H9 (cell line): ENCODE measurements around the gene MAGEA11. TPM values are rescaled to one million over a fixed set of nuclear protein-coding genes. Genes with fewer than 3 reads are reported as not detected.

Source experiments
- DNase-seq: peaks from one replicate; pipeline ENCODE4 v3.0.0-alpha.2; 2017
- H2AFZ ChIP-seq: one replicate; pipeline ENCODE4 v1.6.1; 2013; ENCODE audit warnings: mild to moderate bottlenecking, low read length, control low read depth, moderate library complexity
- H2AK5ac ChIP-seq: 2 replicates; pipeline ENCODE4 v1.6.1; 2013; ENCODE audit warnings: low read length, control low read depth, mixed read lengths; ENCODE audit not compliant: insufficient read length
- H2BK120ac ChIP-seq: one replicate; pipeline ENCODE4 v1.6.1; 2013; ENCODE audit warnings: low read depth, mild to moderate bottlenecking, low read length, control low read depth, inconsistent platforms; ENCODE audit not compliant: poor library complexity, severe bottlenecking
- H2BK12ac ChIP-seq: 2 replicates; pipeline ENCODE4 v1.6.1; 2013; ENCODE audit warnings: low read length, control low read depth, mixed read lengths, low read depth; ENCODE audit not compliant: insufficient read length
- H2BK15ac ChIP-seq: 2 replicates; pipeline ENCODE4 v1.6.1; 2013; ENCODE audit warnings: low read depth, low read length, control low read depth
- H2BK20ac ChIP-seq: one replicate; pipeline ENCODE4 v1.6.1; 2013; ENCODE audit warnings: low read depth, mild to moderate bottlenecking, low read length, control low read depth, inconsistent platforms; ENCODE audit not compliant: poor library complexity, severe bottlenecking
- H2BK5ac ChIP-seq: 2 replicates; pipeline ENCODE4 v1.6.1; 2013; ENCODE audit warnings: low read length, control low read depth, mixed read lengths; ENCODE audit not compliant: insufficient read length
- H3K14ac ChIP-seq: 2 replicates; pipeline ENCODE4 v1.6.1; 2013; ENCODE audit warnings: low read length, control low read depth; ENCODE audit not compliant: insufficient read depth
- H3K18ac ChIP-seq: 2 replicates; pipeline ENCODE4 v1.6.1; 2013; ENCODE audit warnings: low read depth, mild to moderate bottlenecking, mixed read lengths, low read length, control low read depth; ENCODE audit not compliant: insufficient read length
- H3K23ac ChIP-seq: 2 replicates; pipeline ENCODE4 v1.6.1; 2013; ENCODE audit warnings: low read length, control low read depth, mixed read lengths, low read depth; ENCODE audit not compliant: insufficient read length
- H3K23me2 ChIP-seq: 2 replicates; pipeline ENCODE4 v1.6.1; 2013; ENCODE audit warnings: low read depth, mild to moderate bottlenecking, mixed read lengths, low read length, control low read depth; ENCODE audit not compliant: insufficient read length, poor library complexity, severe bottlenecking
- H3K27ac ChIP-seq: 2 replicates; pipeline ENCODE4 v1.5.1; 2013; ENCODE audit warnings: low read length, control low read depth, mixed read lengths, low read depth; ENCODE audit not compliant: insufficient read length
- H3K27me3 ChIP-seq: 2 replicates; pipeline ENCODE4 v1.6.1; 2013; ENCODE audit warnings: low read length, control low read depth, inconsistent platforms; ENCODE audit not compliant: insufficient read depth
- H3K4ac ChIP-seq: 2 replicates; pipeline ENCODE4 v1.6.1; 2013; ENCODE audit warnings: low read depth, mild to moderate bottlenecking, control low read depth, inconsistent platforms, low read length, moderate library complexity
- H3K4me1 ChIP-seq: 2 replicates; pipeline ENCODE4 v1.6.1; 2013; ENCODE audit warnings: low read length, control low read depth, inconsistent platforms; ENCODE audit not compliant: insufficient read depth
- H3K4me2 ChIP-seq: 2 replicates; pipeline ENCODE4 v1.6.1; 2013; ENCODE audit warnings: low read length, control low read depth, mixed read lengths; ENCODE audit not compliant: insufficient read length, insufficient read depth
- H3K56ac ChIP-seq: 2 replicates; pipeline ENCODE4 v1.6.1; 2013; ENCODE audit warnings: low read depth, mild to moderate bottlenecking, mixed read lengths, low read length, control low read depth; ENCODE audit not compliant: insufficient read length
- H3K79me1 ChIP-seq: 2 replicates; pipeline ENCODE4 v1.6.1; 2013; ENCODE audit warnings: low read depth, mild to moderate bottlenecking, moderate library complexity, low read length, control low read depth, inconsistent platforms; ENCODE audit not compliant: insufficient read depth, poor library complexity, severe bottlenecking
- H3K79me2 ChIP-seq: 2 replicates; pipeline ENCODE4 v1.6.1; 2013; ENCODE audit warnings: low read length, control low read depth, inconsistent platforms; ENCODE audit not compliant: insufficient read depth
- H3K9ac ChIP-seq: 2 replicates; pipeline ENCODE4 v1.6.1; 2013; ENCODE audit warnings: low read length, control low read depth, mixed read lengths; ENCODE audit not compliant: insufficient read length; ENCODE audit errors: extremely low read depth
- H3K9me3 ChIP-seq: one replicate; pipeline ENCODE4 v1.6.1; 2013; ENCODE audit warnings: low read depth, low read length, inconsistent platforms; ENCODE audit not compliant: control insufficient read depth
- H3T11ph ChIP-seq: one replicate; pipeline ENCODE4 v1.6.1; 2013; ENCODE audit warnings: mild to moderate bottlenecking, low read length, control low read depth, inconsistent platforms
- H4K20me1 ChIP-seq: one replicate; pipeline ENCODE4 v1.6.1; 2013; ENCODE audit not compliant: control insufficient read depth, insufficient read length, insufficient read depth
- H4K5ac ChIP-seq: 2 replicates; pipeline ENCODE4 v1.6.1; 2013; ENCODE audit warnings: low read depth, mild to moderate bottlenecking, mixed read lengths, low read length, control low read depth; ENCODE audit not compliant: insufficient read length
- H4K8ac ChIP-seq: replicated peaks from 2 replicates; pipeline ENCODE4 v1.6.1; 2013; ENCODE audit warnings: low read length, control low read depth, mixed read lengths, low read depth; ENCODE audit not compliant: insufficient read length
- H4K91ac ChIP-seq: 2 replicates; pipeline ENCODE4 v1.6.1; 2013; ENCODE audit warnings: low read depth, mild to moderate bottlenecking, moderate library complexity, mixed read lengths, low read length, control low read depth; ENCODE audit not compliant: insufficient read length
- H3K27ac Mint-ChIP-seq, 3 experiments: 2 replicates in 2 of 3; 3 replicates in 1 of 3; pipeline ENCODE4 v1.8.0; 2020 to 2021; ENCODE audit warnings: mixed read lengths in 3 of 3, mild to moderate bottlenecking in 1 of 3, moderate library complexity in 1 of 3
- H3K27me3 Mint-ChIP-seq: 2 replicates; pipeline ENCODE4 v1.8.0; 2021; ENCODE audit warnings: low read depth, mild to moderate bottlenecking, moderate library complexity, mixed read lengths
- H3K36me3 Mint-ChIP-seq, 3 experiments: 2 replicates in 2 of 3; 3 replicates in 1 of 3; pipeline ENCODE4 v1.8.0; 2020 to 2021; ENCODE audit warnings: low read depth in 3 of 3, mixed read lengths in 3 of 3; ENCODE audit not compliant: insufficient read depth in 1 of 3
- H3K4me1 Mint-ChIP-seq, 2 experiments: 2 replicates each; pipeline ENCODE4 v1.8.0; 2020; ENCODE audit warnings: mixed read lengths in 2 of 2
- H3K4me3 Mint-ChIP-seq, 2 experiments: 2 replicates in 1 of 2; 3 replicates in 1 of 2; pipeline ENCODE4 v1.8.0; 2020 to 2021; ENCODE audit warnings: mild to moderate bottlenecking in 2 of 2, mixed read lengths in 2 of 2, moderate library complexity in 1 of 2
- H3K9me3 Mint-ChIP-seq, 2 experiments: 2 replicates in 1 of 2; 3 replicates in 1 of 2; pipeline ENCODE4 v1.8.0; 2020; ENCODE audit warnings: mild to moderate bottlenecking in 2 of 2, mixed read lengths in 2 of 2, moderate library complexity in 1 of 2
- CTCF ChIP-seq: fragments of 200-600 bp; sonication (generic); conservative IDR thresholded peaks from 3 replicates; pipeline ENCODE4 v1.8.0; 2021; ENCODE audit warnings: antibody characterized with exemption, mild to moderate bottlenecking
- WGBS: extraction: QIAGEN DNeasy Blood & Tissue Kit; methylation state at CpG from one replicate; pipeline ENCODE4 v1.1.7; 2013; ENCODE audit warnings: missing lambda C conversion rate, low lambda C conversion rate, mixed read lengths; ENCODE audit not compliant: insufficient read length; ENCODE audit errors: extremely low coverage; 5-methylcytosine and 5-hydroxymethylcytosine counted together
- total RNA-seq: library from RNA; stranded (reverse); gene quantifications from 2 replicates; pipeline ENCODE4 v1.2.1, GENCODE V29; 2021

MAGEA11 gene
- total RNA-seq, 1 experiment from 2014 or later: not detected

- H3K4me1 Mint-ChIP-seq: peaks cover 0 to 7% of the 10 kb centered on the region in 2 experiments; a peak in 2 of 4 replicates
- no peak for DNase-seq
- H3K27ac Mint-ChIP-seq: no peak overlapping the region
- Histone ChIP-seq H4K91ac (no peak overlapping the region), H3K23ac (no peak overlapping the region), H4K20me1 (no peaks in the 10 kb centered on the region), H4K8ac (no peak overlapping the region), H3K79me1 (no peaks in the 10 kb centered on the region), H2BK120ac (no peak overlapping the region), H2AK5ac (no peak overlapping the region), H3T11ph (no peak overlapping the region), H3K23me2 (no peaks in the 10 kb centered on the region), H3K9me3 (peaks cover 40% of the 10 kb centered on the region), H3K9ac (no peak overlapping the region), H3K27ac (no peak overlapping the region), H2BK5ac (no peak overlapping the region), H3K27me3 (no peaks in the 10 kb centered on the region), H4K5ac (no peak overlapping the region), H3K4me1 (no peaks in the 10 kb centered on the region), H3K4me2 (no peak overlapping the region), H3K18ac (no peak overlapping the region), H3K79me2 (no peaks in the 10 kb centered on the region), H2BK15ac (no peak overlapping the region), H2BK12ac (no peak overlapping the region), H3K56ac (no peak overlapping the region), H2AFZ (no peak overlapping the region), H2BK20ac (no peak overlapping the region), H3K14ac (no peak overlapping the region), H3K4ac (no peak overlapping the region)
- TF ChIP-seq CTCF: no peak
- H3K4me3 Mint-ChIP-seq: no peak overlapping the region
- peaks cover 0 to 12% (median 9%) of the 10 kb centered on the region in 3 experiments; a peak in 5 of 7 replicates for H3K36me3 Mint-ChIP-seq
- peaks cover 58 to 69% of the 10 kb centered on the region in 2 experiments for H3K9me3 Mint-ChIP-seq
- peaks cover 7% of the 10 kb centered on the region for H3K27me3 Mint-ChIP-seq
- no CpG with 5 or more reads among the region's 2 CpGs for WGBS
These were observed 12.1 kb upstream of the MAGEA11 start for GRCh38 chrX:149699761-149700160.
